Vagina (tissue), 2 donors: ENCODE results near the gene ARHGAP24. TPM values are rescaled to one million over a fixed set of nuclear protein-coding genes. Genes with fewer than 3 reads are reported as not detected.

ENCODE experiments used
- DNase-seq, 2 donors: peaks; one replicate each; pipeline ENCODE4 v3.0.0-alpha.2; 2017; ENCODE audit errors: extremely low spot score in 2 of 2
- H3K27ac ChIP-seq: fragments of 200-600 bp; sonication (generic); one replicate; pipeline ENCODE4 v1.5.1; 2019
- H3K27me3 ChIP-seq: fragments of 200-600 bp; sonication (generic); one replicate; pipeline ENCODE4 v1.5.1; 2019
- H3K36me3 ChIP-seq, 2 donors: fragments of 200-600 bp; sonication (generic); one replicate each; pipeline ENCODE4 v1.5.1; 2017 to 2019
- H3K4me1 ChIP-seq: fragments of 200-600 bp; sonication (generic); one replicate; pipeline ENCODE4 v1.5.1; 2019
- H3K4me3 ChIP-seq, 2 donors: fragments of 200-600 bp; sonication (generic); 1 replicate in 1 of 2; 2 replicates in 1 of 2; pipeline ENCODE4 v1.5.1; 2016 to 2019
- H3K9me3 ChIP-seq: fragments of 200-600 bp; sonication (generic); one replicate; pipeline ENCODE4 v1.5.1; 2019
- CTCF ChIP-seq, 3 experiments: fragments of 450-650 bp in 2 of 3; fragments of 200-600 bp in 1 of 3; sonication (generic) in 1 of 3; IDR thresholded peaks; one replicate each; pipeline ENCODE4 v1.5.1; 2017 to 2019; ENCODE audit warnings: antibody characterized with exemption in 3 of 3, mild to moderate bottlenecking in 2 of 3, moderate library complexity in 2 of 3
- POLR2A ChIP-seq, 2 donors: fragments of 450-650 bp; IDR thresholded peaks; one replicate each; pipeline ENCODE4 v1.6.1; 2017; ENCODE audit warnings: antibody characterized with exemption in 2 of 2, mild to moderate bottlenecking in 2 of 2, moderate library complexity in 2 of 2
- POLR2AphosphoS5 ChIP-seq, 2 donors: sonication (generic); formaldehyde crosslinking; IDR thresholded peaks; one replicate each; pipeline ENCODE4 v1.9.0; 2017; ENCODE audit warnings: antibody characterized with exemption in 2 of 2, mild to moderate bottlenecking in 2 of 2, low read depth in 1 of 2; ENCODE audit not compliant: insufficient read depth in 1 of 2
- intact Hi-C: fragments of 100-400 bp; cut with DNase I; formaldehyde crosslinking; loops from one replicate; pipeline ENCODE4 v1.15.1; 2023
- total RNA-seq: library from RNA; depleted of rRNA; stranded (reverse); fragments of >200 nt; gene quantifications from one replicate; pipeline ENCODE4 v1.2.3, GENCODE V29; 2016

ARHGAP24 gene
- total RNA-seq, 1 donor from 2014 or later, result 40.0 TPM

- no peak for TF ChIP-seq POLR2AphosphoS5 (IDR thresholded peaks at IDR 0.05; ENCODE audit: insufficient read depth in 1 of 2, low read depth in 1 of 2)
- TF ChIP-seq POLR2A (IDR thresholded peaks at IDR 0.05), result no peak
- no peak for TF ChIP-seq CTCF (IDR thresholded peaks at IDR 0.05)
- no peaks in the 10 kb centered on the region for H3K4me1 ChIP-seq
- intact Hi-C loops, result no loop called here
- DNase-seq, result no peak
- no peaks in the 10 kb centered on the region for H3K27me3 ChIP-seq
- no peaks in the 10 kb centered on the region for H3K9me3 ChIP-seq
- no peak overlapping the region for H3K4me3 ChIP-seq
- peaks cover 0 to 12% of the 10 kb centered on the region in 2 donors for H3K36me3 ChIP-seq
- H3K27ac ChIP-seq, result no peak overlapping the region
These were observed 519.6 kb downstream of the ARHGAP24 start for GRCh38 chr4:85994576-85994975.

DNA sequence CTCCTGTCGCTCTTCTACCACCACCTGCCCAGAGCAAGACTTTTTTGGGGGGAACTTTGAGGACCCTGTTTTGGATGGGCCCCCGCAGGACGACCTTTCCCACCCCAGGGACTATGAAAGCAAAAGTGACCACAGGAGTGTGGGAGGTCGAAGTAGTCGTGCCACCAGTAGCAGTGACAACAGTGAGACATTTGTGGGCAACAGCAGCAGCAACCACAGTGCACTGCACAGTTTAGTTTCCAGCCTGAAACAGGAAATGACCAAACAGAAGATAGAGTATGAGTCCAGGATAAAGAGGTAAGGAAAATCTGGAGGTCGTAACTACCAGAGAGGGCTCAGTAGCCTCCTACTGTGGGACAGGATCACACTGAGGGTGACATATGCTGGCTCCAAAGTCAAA is 520.4 kb downstream of the ARHGAP24 start:
- Histone ChIP-seq H3K27ac (no peak overlapping the region), H3K36me3 (peaks cover 0 to 12% of the 10 kb centered on the region in 2 donors), H3K4me1 (no peaks in the 10 kb centered on the region), H3K9me3 (no peaks in the 10 kb centered on the region), H3K4me3 (no peak overlapping the region), H3K27me3 (no peaks in the 10 kb centered on the region)
- no peak for DNase-seq
- no peak for TF ChIP-seq POLR2A (IDR thresholded peaks at IDR 0.05)
- TF ChIP-seq POLR2AphosphoS5 (IDR thresholded peaks at IDR 0.05; ENCODE audit: insufficient read depth in 1 of 2, low read depth in 1 of 2), result no peak
- TF ChIP-seq CTCF (IDR thresholded peaks at IDR 0.05), result no peak
- intact Hi-C loops, result no loop called here

- TF ChIP-seq POLR2AphosphoS5 (IDR thresholded peaks at IDR 0.05; ENCODE audit: insufficient read depth in 1 of 2, low read depth in 1 of 2) (no peak), POLR2A (IDR thresholded peaks at IDR 0.05) (no peak), CTCF (IDR thresholded peaks at IDR 0.05) (no peak)
- H3K9me3 ChIP-seq, result no peaks in the 10 kb centered on the region
- DNase-seq, result no peak
- H3K27ac ChIP-seq, result no peak overlapping the region
- intact Hi-C loops, result no loop called here
- no peak overlapping the region for H3K4me3 ChIP-seq
- no peaks in the 10 kb centered on the region for H3K4me1 ChIP-seq
- no peaks in the 10 kb centered on the region for H3K36me3 ChIP-seq
- no peaks in the 10 kb centered on the region for H3K27me3 ChIP-seq
These were observed 526.6 kb downstream of the ARHGAP24 start for GRCh38 chr4:86001591-86001990.

DNA sequence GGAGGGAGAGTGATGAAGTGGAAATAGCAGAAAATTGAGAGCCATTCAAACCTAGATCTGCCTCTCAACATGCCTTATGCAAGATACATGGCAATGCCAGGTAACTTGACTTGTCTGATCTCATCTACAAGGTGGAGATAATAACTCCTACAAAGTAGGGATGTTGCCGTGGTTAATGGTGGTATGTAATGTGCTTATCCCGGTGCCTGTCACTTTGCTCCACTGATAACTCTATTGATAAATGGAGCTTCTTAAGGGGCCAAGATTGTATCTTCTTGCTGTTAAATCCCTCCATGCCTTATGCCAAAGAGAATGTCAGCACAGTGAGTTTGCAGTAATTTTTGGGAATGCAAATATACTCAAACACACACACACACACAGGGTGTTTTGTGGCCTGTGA is 529.1 kb downstream of the ARHGAP24 start:
- Histone ChIP-seq H3K27me3 (no peaks in the 10 kb centered on the region), H3K4me3 (no peak overlapping the region), H3K4me1 (no peaks in the 10 kb centered on the region), H3K9me3 (no peaks in the 10 kb centered on the region), H3K27ac (no peak overlapping the region), H3K36me3 (no peaks in the 10 kb centered on the region)
- intact Hi-C loops, result no loop called here
- no peak for DNase-seq
- TF ChIP-seq CTCF (IDR thresholded peaks at IDR 0.05), result no peak
- no peak for TF ChIP-seq POLR2AphosphoS5 (IDR thresholded peaks at IDR 0.05; ENCODE audit: insufficient read depth in 1 of 2, low read depth in 1 of 2)
- TF ChIP-seq POLR2A (IDR thresholded peaks at IDR 0.05), result no peak

- no peaks in the 10 kb centered on the region for H3K27me3 ChIP-seq
- no peak for TF ChIP-seq POLR2AphosphoS5 (IDR thresholded peaks at IDR 0.05; ENCODE audit: insufficient read depth in 1 of 2, low read depth in 1 of 2)
- no peak for TF ChIP-seq CTCF (IDR thresholded peaks at IDR 0.05)
- no peak for TF ChIP-seq POLR2A (IDR thresholded peaks at IDR 0.05)
- no peaks in the 10 kb centered on the region for H3K36me3 ChIP-seq
- no peaks in the 10 kb centered on the region for H3K9me3 ChIP-seq
- no peak overlapping the region for H3K4me3 ChIP-seq
- no peaks in the 10 kb centered on the region for H3K4me1 ChIP-seq
- DNase-seq, result no peak
- intact Hi-C loops, result no loop called here
- H3K27ac ChIP-seq, result no peak overlapping the region
These were observed 531.1 kb downstream of the ARHGAP24 start for GRCh38 chr4:86006057-86006456.
